AG04449 (cell line): ENCODE results near the gene MAG.
"Not testable (repeated sequence)": the region's sequence is repeated elsewhere in the genome, so short reads cannot be mapped to it uniquely, and the experiment has no call there.

Experiments used
- CTCF ChIA-PET: fragments of 350-600 bp; formaldehyde crosslinking; extraction: SDS; loops from one replicate; lab custom pipeline; 2021; ENCODE audit warnings: antibody characterized with exemption; lab: Yijun Ruan, JAX
- POLR2A ChIA-PET: fragments of 400-600, 350-600 bp; formaldehyde crosslinking; extraction: SDS; loops from one replicate; lab custom pipeline; 2020; ENCODE audit warnings: antibody characterized with exemption, inconsistent platforms; lab: Yijun Ruan, JAX
- DNase-seq: peaks from one replicate; pipeline ENCODE4 v3.0.0-alpha.2; 2010; ENCODE audit warnings: low read depth, low spot score
- H3K4me3 ChIP-seq: 2 replicates; pipeline ENCODE4 v1.5.1; 2011; ENCODE audit warnings: low read depth, mild to moderate bottlenecking, control low read depth, low read length
- CTCF ChIP-seq: IDR thresholded peaks from one replicate; pipeline ENCODE4 v1.5.1; 2011; ENCODE audit warnings: mild to moderate bottlenecking, moderate library complexity, low read length, control low read depth, inconsistent platforms; ENCODE audit not compliant: insufficient read depth; ENCODE audit errors: missing control alignments

MAG gene

GRCh38 chr19:35279374-35279773 is 12.6 kb upstream of the MAG start:
- no peak overlapping the region for H3K4me3 ChIP-seq
- DNase-seq, result no peak
- ChIA-PET CTCF (no interaction called here), POLR2A (no interaction called here)
- no peak for TF ChIP-seq CTCF

GRCh38 chr19:35279985-35280821 is 11.8 kb upstream of the MAG start:
- POLR2A ChIA-PET, result no interaction called here
- CTCF ChIA-PET, result interaction anchor here (1.3 to 1.5 kb wide), 2 partner anchors 12 to 236 kb away, joined by 3 read pairs; partner anchors contain the start of gene USF2
- no peak overlapping the region for H3K4me3 ChIP-seq
- no peak for TF ChIP-seq CTCF
- DNase-seq, result no peak

DNA sequence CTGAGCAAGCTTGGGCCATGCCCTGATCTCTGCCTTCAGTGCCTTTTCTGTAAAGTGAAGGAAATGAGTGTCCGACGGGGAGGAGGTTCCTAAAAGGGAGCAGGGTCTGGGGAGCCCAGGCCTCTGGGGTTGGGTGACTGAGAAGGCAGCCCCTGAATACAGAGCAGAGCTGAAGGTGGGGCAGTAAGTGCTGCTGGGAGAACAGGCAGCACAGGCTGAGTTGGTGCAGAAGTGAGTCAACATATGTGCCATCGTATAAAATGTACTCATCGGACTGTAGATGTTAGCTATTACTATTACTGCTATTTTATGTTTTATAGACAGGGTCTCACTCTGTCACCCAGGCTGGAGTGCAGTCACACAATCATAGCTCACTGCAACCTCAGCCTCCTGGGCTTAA is 10.7 kb upstream of the MAG start:
- no peak for TF ChIP-seq CTCF
- ChIA-PET POLR2A (no interaction called here), CTCF (interaction anchor here (1.3 to 1.5 kb wide), 3 partner anchors 11 to 237 kb away, joined by 3 to 4 read pairs (median 3); partner anchors contain the start of gene USF2)
- DNase-seq, result no peak
- H3K4me3 ChIP-seq, result no peak overlapping the region

DNA sequence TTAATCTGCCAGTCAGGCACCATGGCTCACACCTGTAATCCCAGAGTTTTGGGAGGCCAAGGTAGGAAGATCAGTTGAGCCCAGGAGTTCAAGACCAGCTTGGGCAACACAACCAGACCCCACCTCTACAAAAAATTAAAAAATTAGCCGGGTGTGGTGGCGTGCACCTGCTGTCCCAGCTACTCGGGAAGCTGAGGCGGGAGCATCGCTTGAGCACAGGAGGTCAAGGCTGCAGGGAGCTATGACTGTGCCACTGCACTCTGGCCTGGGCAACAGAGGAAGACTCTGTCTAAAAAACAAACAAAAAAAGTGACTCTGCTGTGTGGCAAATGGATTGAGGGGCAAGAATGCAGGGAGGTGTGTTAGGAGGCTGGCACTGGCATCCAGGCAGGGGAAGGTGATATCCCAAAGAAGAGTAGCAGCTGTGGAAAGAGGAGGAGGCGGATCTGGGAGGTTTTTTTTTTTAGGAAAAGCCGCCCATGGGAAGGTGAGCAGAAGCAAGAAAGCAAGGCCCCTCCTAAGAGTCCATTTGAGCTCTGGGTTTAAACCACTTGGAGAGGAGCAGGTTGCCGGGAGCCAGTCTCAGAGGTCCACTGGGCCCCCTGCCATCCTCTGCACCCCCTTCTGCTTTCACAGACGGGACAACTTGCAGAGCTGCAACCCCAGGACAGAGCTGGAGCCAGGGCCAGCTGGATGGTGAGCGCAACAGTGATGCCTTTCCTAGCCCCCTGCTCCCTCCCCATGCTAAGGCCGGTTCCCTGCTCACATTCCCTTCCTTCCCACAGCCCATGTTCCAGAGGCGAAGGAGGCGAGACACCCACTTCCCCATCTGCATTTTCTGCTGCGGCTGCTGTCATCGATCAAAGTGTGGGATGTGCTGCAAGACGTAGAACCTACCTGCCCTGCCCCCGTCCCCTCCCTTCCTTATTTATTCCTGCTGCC is 7.5 kb upstream of the MAG start:
- TF ChIP-seq CTCF, result no peak
- POLR2A ChIA-PET, result no interaction called here
- no peak overlapping the region for H3K4me3 ChIP-seq
- no peak for DNase-seq
- CTCF ChIA-PET, result interaction anchor here (1.1 kb wide), 2 partner anchors 9 to 15 kb away, joined by 4 to 5 read pairs; partner anchors contain the start of gene USF2

GRCh38 chr19:35285095-35285449 is 6.9 kb upstream of the MAG start:
- CTCF ChIA-PET, result interaction anchor here (1.1 kb wide), 2 partner anchors 9 to 16 kb away, joined by 4 to 5 read pairs; partner anchors contain the start of gene USF2
- no peak for DNase-seq
- TF ChIP-seq CTCF, result no peak
- no peak overlapping the region for H3K4me3 ChIP-seq
- POLR2A ChIA-PET, result no interaction called here

DNA sequence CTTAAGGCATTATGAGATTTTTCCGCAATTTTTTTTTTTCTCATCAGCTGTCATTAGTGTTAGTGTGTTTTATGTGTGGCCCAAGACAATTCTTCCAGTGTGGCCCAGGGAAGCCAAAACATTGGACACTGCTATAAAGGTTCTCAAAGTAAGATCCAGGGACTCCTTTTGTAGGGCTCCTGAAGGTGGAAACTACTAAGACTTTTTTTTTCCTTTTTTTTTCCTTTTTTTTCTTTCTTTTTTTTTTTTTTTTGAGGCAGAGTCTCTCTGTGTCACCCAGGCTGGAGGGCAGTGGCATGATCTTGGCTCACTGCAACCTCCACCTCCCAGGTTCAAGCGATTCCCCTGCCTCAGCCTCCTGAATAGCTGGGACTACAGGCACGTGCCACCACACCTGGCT is 6.5 kb upstream of the MAG start:
- POLR2A ChIA-PET, result not testable (repeated sequence)
- CTCF ChIA-PET, result interaction anchor here (1.1 kb wide), 1 partner anchor 16 kb away, joined by 5 read pairs; the partner anchor contains the start of gene USF2

DNA sequence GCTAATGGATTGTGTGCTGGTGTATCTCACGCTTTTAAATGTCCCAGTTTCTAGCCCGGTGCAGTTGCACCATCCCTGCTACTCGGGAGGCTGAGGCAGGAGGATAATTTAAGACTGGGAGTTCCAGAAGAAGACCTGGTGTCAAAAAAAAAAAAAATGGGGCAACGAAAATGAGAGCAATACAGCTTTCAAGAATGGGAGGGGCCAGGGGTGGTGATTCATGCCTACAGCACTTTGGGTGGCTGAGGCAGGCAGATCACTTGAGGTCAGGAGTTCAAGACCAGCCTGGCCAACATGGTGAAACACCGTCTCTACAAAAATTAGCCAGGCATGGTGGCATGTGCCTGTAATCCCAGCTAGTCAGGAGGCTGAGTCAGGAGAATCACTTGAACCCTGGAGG is 5.9 kb upstream of the MAG start:
- POLR2A ChIA-PET, result interaction anchor here (0.7 kb wide), 1 partner anchor 18 kb away, joined by 3 read pairs; no protein-coding TSS in a partner anchor
- DNase-seq, H3K4me3 ChIP-seq, CTCF ChIA-PET: not testable (repeated sequence)

More for the DNA sequence above, 6.5 kb upstream of the MAG start:
- not testable (repeated sequence) for H3K4me3 ChIP-seq, DNase-seq
